GM18909 (cell line): Measurements from ENCODE around the gene UGT1A4.
"Not testable (repeated sequence)": the region's sequence is repeated elsewhere in the genome, so short reads cannot be mapped to it uniquely, and the experiment has no call there.

Experiments used
- ATAC-seq: cut with Tn5 transposase; IDR thresholded peaks from one replicate; pipeline ENCODE4 v1.9.1; 2021; ENCODE audit warnings: mild to moderate bottlenecking; ENCODE audit not compliant: unreplicated experiment, poor library complexity

Gene UGT1A4

DNA sequence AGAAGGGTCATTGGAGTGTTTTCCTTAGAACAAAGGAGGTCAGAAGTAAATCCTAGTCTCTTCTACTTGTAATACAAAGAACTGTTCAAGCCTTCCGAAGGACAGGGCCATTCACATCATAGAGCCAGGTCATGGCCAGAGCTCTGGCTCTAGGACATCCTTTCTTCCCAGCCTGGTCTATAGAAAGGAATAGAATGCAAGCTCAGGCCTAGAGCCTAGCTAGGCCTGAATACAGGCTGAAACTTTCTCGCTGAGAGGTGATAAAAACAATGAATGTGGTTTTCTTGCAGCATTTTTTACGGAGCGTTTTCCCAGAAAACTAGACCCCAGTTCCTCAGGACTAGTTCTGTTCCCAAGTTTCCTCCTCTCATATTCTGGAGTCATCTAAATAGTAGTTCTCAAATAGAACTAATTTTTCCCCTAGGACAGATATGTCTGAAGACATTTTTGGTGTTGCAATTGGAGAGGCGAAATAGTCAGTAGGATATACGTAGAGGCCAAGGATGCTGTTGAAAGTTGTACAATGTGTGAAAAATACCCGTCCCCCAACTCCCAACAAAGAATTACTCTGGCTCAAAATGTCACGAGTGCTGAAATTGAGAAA, 19.0 kb upstream of the UGT1A4 start:
- ATAC-seq, result no peak

DNA sequence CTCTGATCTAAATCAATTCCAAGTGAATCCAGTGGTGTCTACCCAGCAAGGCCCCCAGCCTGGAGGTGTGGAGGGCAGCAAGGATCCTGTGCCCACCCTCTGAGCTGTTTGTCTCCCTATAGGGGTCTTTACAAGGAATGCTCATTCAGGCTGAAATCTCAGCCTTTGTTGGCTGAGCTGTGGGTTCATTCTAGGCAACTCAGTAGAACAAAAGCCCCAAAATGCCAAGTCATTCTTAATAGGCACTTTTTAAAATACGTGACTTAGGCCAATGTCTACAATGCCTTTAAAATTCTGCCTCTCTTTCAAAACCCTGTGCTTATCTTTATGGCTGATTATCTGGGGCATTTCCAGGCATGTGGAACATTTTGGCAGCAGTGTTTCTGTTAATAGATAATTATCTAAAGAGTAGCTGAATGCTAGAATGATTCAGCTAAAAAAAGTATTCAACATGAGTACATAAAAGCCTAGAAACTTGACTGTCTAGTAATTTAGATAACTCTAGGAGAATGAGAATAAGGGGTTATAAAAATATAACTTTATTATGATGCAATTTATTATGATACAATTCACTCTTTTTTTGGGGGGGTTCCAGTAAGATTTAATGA, 18.4 kb upstream of the UGT1A4 start:
- no peak for ATAC-seq

DNA sequence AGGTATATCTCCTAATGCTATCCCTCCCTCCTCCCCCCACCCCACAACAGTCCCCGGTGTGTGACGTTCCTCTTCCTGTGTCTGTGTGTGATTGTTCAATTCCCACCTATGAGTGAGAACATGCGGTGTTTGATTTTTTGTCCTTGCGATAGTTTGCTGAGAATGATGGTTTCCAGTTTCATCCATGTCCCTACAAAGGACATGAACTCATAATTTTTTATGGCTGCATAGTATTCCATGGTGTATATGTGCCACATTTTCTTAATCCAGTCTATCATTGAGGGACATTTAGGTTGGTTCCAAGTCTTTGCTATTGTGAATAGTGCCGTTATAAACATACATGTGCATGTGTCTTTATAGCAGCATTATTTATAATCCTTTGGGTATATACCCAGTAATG, 17.7 kb upstream of the UGT1A4 start:
- ATAC-seq, result not testable (repeated sequence)

DNA sequence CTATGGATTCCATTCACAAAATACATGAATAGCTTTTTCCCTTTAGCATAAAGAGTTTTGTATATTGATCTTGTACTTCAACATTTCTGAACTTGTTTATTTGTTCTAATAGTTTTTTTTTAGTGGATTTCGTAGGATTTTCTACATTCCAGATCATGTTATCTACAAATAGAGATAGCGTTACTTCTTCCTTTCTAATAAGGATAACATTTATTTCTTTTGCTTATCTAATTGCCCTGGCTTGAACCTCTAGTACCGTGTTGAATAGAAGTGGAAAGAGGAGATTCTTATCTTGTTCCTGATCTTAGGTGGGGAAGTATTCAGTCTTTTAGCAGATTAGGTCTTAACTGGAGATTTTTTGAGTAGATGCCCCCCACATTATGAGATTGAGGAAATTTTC, 16.3 kb upstream of the UGT1A4 start:
- ATAC-seq, result no peak

DNA sequence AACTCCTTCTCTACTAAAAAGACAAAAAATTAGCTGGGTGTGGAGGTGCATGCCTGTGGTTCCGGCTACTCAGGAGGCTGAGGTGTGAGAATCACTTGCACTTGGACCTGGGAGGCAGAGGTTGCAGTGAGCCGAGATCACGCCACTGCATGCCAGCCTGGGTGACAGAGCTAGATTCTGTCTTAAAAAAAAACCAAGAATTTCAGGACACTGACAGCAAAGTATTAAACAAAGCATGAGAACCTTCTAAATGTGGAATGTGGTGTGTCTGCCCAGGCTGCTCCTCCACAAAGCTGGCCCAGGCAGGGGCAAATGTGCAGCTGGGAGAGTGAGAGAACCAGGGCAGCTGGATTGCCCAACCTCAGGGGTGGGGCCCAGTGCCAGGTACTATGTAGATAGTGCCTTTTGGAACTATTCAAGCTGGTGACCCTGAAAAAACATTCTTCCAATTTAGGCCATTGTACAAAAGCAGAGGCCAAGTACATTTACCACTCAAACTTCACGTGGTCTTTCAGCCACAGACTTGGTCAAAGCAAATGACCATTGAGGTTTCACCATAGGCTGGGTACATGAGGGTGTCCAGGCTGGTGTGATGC, 12.5 kb upstream of the UGT1A4 start:
- no peak for ATAC-seq

DNA sequence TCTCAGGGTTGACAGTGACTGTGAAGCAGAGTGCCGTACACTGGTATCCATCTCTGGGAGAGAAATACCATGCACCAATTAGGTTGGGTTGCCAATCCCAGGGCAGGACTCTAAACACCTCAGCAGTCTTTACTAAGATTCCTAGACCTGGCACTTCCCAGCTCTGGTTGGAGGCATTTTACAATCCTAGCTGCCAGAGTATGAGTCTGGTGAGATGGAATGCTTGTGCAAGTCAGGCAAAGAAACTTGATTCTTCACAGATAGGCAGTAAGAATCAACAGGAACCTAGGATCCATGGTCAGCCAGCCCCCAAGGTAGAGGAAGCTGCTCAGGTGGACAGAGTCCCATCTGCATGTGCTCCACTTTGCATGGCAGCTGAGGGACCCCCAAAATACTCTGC, 11.8 kb upstream of the UGT1A4 start:
- ATAC-seq, result no peak

DNA sequence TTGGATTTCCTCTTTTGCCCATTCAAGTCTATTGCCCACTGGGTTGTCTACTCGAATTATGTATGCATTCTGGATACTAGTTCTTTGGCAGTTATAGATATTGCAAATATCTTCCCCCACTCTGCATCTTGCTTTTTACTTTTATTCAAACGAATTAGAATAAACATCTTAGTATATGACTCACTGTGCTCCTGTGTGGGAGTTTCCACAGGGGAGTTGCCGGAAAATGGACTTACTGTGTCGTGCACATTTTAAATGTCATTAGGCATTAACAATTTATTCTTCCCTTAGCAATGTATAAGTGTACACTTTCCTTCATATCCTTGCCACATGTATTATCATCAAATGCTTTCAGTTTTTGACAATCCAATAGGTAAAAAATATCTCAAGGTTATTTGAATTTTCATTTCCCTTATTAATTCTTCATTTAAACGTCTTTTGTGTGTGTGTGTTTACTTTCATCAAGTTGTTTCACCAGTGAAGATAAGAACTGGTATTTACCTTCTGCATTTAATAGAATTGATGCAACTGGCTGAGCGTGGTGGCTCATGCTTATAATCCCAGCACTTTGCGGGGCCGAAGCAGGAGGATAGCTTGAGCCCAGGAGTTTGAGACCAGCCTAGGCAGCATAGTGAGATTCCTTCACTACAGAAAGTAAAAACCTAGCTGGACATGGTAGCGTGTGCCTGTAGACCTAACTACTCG, 10.4 kb upstream of the UGT1A4 start:
- no peak for ATAC-seq

DNA sequence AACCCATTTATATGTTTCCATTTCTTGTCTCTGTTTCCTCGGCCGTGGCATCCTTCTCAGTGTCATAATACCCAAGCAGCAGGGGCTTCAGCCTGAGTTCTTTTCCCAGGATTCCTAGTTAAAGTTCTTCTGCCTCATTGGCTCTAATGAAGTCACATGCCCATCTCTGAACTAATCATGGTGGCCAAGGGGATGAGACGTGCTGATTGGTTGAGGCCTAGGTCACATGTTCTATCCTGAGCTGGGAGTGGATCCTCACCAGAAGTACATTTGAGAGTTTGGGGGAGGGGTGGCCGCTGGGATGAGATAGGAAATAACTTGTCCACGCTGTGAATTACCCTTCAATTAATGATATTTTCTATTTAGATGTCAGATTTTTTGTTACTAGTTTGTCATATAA, 9.6 kb upstream of the UGT1A4 start:
- ATAC-seq, result no peak

DNA sequence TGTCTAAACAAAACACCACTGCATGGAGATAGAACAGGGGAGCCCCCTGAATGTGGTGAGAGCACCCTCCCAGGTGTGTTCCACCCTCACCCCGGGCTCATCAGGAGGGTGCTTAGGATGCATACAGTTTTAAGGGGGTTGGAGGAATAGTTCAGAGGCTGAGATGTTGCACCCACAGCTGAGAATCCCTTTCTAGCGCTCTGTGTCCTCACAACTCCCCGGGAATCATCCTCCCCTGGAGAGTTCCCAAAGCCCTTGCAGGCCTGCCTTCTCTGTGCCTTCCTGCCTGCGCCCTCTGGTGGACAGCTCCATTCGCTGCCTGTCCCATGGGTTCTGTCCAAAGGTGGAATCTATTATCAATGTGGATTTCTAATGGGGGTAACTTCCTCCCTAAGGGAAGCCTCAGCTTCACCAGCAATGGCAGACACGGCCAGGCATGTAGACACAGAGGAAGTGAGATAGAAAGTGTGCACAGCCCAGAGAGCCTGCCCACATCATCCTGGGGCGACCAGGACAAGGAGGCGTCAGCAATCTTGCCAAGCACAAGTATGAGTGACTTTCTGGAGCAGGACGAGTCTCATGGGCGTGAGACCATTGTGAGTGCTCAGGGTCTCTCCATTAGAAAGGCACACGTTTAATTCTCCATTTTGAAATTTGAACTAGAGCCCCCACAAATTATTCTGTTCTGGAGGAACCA, 7.1 kb upstream of the UGT1A4 start:
- ATAC-seq, result no peak

DNA sequence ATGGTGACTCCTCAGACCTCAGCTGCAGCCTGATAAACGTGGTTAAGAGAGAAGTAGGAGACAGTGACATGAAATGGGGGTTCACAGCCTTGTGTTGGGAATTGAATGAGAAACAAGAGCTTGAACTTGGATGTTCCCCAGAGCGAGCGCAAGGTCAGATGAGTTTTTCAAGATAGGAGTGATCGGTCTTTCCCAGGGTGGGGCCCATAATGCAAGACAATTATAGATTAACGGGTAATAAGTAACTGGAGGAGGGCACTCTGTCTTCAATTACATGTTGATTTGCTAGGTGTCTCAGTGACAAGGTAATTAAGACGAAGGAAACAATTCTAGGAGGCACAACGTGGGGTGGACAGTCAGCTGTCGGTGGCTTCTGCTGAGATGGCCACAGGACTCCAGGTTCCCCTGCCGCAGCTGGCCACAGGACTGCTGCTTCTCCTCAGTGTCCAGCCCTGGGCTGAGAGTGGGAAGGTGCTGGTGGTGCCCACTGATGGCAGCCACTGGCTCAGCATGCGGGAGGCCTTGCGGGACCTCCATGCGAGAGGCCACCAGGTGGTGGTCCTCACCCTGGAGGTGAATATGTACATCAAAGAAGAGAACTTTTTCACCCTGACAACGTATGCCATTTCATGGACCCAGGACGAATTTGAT, 5.8 kb upstream of the UGT1A4 start, which contains the start of gene UGT1A5:
Gene UGT1A5, plus strand, starts transcription at position 297 of the 651 bp plus-strand sequence. Its CDS starts 85 bp downstream, at position 382.
- no peak for ATAC-seq

DNA sequence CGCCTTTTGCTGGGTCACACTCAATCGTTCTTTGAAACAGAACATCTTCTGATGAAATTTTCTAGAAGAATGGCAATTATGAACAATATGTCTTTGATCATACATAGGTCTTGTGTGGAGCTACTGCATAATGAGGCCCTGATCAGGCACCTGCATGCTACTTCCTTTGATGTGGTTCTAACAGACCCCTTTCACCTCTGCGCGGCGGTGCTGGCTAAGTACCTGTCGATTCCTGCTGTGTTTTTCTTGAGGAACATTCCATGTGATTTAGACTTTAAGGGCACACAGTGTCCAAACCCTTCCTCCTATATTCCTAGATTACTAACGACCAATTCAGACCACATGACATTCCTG, 5.3 kb upstream of the UGT1A4 start:
- ATAC-seq, result no peak

DNA sequence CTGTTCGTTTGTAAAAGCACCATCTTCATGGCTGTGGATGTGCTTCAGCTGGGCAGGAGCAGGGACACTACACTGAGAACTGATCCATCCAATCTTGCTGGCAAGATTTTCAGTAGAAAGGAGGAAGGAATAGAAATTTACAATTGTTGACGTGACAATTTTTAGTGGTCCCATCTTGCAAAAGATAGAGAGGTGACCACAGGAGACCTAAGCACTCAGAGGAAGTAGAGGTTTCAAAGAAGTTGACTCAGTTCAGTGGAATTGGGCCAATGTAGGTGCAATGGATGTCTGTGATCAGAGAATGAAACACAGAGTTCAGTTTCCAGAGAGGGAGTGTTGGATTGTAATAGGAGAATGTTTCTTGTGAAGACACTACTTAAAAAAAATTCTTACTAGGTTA, 4.4 kb upstream of the UGT1A4 start:
- no peak for ATAC-seq

DNA sequence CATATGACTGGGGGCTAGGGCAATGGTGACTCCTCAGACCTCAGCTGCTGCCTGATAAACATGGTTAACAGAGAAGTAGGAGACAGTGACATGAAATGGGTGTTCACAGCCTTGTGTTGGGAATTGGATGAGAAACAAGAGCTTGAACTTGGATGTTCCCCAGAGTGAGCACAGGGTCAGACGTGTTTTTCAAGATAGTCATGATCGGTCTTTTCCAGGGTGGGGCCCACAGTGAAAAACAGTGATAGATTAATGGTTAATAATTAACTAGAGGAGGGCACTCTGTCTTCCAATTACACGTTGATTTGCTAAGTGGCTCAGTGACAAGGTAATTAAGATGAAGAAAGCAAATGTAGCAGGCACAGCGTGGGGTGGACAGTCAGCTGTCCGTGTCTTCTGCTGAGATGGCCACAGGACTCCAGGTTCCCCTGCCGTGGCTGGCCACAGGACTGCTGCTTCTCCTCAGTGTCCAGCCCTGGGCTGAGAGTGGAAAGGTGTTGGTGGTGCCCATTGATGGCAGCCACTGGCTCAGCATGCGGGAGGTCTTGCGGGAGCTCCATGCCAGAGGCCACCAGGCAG, 10.3 kb downstream of the UGT1A4 start, which contains the start of gene UGT1A3:
Gene UGT1A3, plus strand, starts transcription at position 320 of the 579 bp plus-strand sequence. Its CDS starts 85 bp downstream, at position 405.
- no peak for ATAC-seq

DNA sequence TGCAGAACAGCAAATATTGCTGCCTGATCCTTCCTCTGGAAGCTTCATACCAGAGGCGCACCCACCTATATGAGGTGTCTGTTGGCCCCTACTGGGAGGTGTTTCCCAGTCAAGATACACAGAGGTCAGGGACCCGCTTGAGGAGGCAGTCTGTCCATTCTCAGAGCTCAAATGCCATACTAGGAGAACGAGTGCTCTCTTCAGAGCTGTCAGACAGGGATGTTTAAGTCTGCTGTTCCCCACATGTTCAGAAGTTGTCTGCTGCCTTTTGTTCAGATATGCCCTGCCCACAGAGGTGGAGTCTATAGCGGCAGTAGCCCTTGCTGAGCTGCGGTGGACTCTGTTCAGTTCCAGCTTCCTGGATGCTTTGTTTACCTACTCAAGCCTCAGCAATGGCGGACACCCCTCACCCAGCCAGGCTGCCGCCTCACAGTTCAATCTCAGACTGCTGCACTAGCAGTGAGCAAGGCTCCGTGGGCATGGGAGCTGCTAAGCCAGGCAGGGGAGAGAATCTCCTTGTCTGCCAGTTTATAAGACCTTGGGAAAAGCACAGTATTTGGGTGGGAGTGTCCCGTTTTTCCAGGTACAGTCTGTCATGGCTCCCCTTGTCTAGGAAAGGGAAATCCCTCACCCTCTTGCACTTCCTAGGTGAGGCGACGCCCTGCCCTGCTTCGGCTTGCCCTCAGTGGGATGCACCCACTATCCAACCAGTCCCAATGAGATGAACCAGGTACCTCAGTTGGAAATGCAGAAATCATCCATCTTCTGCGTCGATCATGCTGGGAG, 18.5 kb downstream of the UGT1A4 start:
- not testable (repeated sequence) for ATAC-seq

DNA sequence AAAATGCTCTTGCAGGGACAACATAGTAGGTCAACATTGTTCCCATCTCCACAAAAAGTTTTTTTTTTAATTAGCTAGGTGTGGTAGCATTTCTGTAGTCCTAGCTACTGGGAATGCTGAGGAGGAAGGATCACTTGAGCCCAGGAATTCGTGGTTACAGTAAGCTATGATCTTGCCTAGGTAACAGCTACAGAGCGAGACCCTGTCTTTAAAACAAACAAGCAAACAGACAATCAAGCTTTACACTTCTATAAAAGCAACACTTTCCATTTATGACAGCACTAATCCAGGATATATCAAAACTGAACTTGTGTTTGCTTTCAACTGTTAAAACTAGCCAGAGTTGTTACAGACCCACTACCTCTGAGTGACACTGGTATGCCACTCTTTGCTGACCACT, 22.3 kb downstream of the UGT1A4 start:
- no peak for ATAC-seq

DNA sequence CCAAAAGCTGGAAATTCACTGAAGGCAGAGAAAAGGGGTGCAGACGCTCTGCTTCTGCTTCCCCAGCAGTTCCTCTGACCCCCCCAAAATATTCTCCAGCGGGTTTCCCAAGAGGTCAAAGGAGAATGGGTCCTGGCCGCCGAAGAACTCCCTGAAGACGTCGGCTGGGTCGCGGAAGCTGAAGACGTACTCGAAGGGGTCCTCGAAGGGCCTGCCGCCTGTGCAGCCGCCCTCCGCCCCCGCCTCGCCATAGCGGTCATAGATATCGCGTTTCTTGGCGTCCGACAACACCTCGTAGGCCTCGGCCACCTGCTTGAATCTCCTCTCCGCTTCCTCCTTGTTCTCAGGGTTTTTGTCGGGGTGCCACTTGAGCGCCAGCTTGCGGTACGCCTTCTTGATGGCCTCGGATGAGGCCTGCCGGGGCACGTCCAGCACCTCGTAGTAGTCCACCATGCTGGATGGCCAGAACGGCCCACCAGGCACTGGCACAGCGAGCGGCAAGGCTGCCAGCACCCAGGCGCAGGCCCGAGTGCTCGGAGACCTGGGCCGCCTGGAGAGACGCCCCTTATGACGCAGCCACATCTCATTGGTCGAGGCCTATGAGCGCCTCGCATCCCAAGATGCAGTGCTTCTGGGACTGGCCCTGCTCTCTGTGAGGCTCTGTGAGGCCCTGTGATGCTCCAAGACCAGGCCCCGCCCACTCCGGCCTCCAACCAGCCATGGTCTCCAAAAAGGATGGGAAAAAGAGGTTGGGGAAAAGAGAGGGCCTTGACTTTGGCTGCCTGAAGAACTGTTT, 25.1 kb downstream of the UGT1A4 start:
- no peak for ATAC-seq

DNA sequence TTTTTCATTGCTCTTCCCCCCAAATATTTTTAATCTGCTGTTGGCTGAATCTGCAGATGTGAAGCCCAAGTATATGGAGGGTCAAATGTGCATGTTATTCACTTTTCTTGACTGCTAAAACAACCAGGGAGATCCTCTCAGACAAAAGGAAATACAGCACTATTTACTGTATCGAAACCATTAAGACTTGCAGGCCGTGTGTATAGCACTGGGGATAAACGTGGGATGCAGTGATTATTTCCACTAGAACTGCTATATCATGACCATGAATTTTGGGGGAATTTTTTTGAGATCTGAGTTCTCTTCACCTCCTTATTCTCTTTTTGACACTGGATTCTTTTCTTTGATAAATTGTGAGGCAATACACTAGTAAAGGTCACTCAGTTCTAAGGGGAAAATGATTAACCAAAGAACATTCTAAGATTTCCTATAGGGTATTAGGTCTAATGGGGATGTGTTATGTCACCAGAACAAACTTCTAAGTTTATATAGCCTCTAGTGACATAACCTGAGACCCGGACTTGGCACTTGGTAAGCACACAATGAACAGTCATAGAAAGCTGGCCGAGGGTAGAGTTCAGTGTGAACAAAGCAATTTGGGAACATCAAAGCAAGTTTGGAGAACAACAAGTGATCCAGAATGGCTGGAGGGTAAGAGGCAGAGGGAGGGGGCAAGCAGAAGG, 26.7 kb downstream of the UGT1A4 start:
- ATAC-seq, result no peak

DNA sequence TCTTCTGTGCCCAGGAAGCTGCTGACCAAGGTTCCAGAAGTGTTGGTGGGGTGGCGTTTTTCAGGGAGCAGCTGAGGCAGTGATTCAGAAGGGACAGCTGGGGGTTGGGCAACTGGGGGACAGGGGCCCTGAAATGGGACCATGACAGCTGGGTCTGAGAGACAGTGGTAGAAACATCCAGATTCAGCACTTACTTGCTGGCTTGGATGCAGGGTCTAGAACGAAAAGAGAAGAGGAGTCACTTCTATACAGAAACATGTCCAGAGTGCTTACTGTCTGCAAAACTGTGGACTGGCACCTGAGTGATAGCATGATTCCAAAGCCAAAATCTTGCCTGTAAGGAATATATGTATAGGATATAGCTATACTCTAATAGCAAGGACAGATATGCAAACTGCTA, 27.3 kb downstream of the UGT1A4 start:
- ATAC-seq, result not testable (repeated sequence)
